HG03095 (cell line): ENCODE measurements around the gene GNAZ.

Experiments
- ATAC-seq: cut with Tn5 transposase; IDR thresholded peaks from one replicate; pipeline ENCODE4 v1.9.1; 2021; ENCODE audit warnings: moderate library complexity; ENCODE audit not compliant: unreplicated experiment

The GNAZ gene

DNA sequence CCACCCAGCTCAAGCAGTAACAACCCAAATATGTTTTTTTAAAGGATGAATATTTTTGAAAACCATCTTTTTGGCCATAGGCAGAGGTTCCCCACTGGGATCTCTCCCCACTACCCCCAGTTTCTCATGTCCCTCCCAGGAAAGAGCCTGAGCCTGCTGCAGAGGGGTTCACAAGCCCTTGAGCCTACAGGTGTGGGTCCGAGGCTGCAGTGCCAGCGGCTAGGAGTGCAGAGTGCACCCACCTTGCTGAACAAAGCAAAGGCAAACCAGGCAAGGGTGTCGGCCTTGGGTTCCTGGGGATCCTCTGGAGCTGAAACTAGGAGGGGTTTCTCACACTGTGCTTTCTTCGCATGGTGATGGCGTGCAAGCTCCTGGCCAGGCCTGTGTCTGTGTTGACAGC, 35.0 kb downstream of the GNAZ start:
- no peak for ATAC-seq

DNA sequence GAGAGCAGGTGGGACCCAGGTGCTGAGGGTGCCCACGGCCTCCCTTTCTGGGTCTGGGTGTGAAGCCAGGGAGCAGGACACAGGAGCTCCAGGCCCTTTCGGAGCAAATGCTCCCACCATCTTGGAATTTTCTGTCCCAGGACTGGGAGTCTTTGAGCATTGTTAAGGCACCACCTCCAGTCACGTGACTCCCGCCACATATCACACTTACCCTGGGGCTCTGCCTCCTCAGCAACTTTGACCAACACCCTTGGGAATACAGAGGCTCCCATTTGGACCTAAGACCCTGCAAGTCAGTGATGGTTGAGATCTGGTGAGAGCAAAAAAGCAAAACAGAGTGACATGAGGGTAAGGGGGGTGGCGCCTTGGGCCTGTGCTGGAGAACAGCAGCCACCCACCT, 35.6 kb downstream of the GNAZ start:
- no peak for ATAC-seq

- no peak for ATAC-seq
Observed at GRCh38 chr22:23106344-23106743, 36.0 kb downstream of the GNAZ start.

DNA sequence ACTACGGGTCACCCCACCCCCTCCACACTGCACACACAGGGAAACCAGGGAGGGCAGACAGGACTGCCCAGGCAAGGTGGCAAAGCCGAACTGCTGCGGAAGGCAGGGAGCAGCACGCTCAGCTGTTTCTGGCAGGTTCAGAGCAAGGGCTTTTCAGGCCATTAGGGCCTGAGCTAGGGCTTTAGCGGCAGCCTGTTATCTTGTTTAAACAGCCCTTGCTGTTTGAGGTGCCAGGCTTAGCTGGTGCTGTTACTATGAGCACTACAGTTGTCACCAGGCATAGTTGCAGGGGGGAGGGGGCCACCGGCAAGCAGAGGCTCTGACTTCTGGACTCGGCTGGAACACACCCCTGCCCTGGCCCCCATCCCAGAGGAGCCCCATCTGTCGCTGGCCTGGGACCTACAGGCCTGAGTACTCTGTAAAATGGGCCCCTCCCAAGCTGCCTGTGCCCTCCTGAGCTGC, 36.6 kb downstream of the GNAZ start:
- ATAC-seq = no peak

- ATAC-seq = no peak
Observed at GRCh38 chr22:23107487-23108248, 37.3 kb downstream of the GNAZ start.

GRCh38 chr22:23108249-23109078, 38.1 kb downstream of the GNAZ start:
- no peak for ATAC-seq

DNA sequence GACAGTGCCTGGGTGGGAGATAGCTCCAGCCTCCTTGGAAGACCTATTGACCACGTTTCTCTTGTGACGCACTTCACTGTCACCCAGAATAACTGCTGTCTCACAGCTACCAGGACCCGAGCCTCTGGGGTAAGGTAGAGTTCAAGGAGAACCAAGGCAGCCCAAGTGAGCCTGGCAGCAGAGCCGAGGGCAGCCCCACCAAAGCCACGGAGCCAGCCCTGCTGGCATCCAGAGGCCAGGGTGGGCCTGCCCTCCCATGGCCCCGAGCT, 38.7 kb downstream of the GNAZ start:
- ATAC-seq = no peak

- ATAC-seq = no peak
Observed at GRCh38 chr22:23109441-23109978, 39.2 kb downstream of the GNAZ start.

- no peak for ATAC-seq
Observed at GRCh38 chr22:23110190-23110921, 40.0 kb downstream of the GNAZ start.

GRCh38 chr22:23110922-23111527, 40.7 kb downstream of the GNAZ start:
- ATAC-seq = no peak

DNA sequence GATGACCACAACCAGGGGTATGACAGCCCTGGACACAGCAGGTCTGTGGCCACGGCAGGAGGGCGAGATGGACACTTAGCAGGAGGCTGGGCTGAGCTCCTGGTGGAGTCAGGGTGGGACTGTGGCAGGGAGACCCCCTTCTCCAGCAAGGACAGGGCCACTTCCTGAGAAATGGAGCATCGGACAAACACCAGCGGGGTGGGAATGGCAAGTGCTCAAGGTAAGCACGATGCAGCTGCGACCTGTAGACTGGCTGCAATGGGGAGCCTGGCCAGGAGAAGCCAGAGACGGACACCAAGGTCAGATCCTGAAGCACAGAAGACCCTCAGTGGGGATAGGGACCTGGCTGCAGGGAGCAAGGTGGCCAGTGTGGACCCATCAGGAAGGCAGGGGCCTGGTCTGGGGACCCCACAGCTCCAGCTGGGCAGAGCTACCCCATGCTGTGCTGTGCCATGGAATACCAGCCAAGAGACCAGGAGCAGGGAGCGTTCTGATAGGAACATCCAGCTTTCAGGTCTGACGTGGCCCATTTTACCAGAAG, 42.2 kb downstream of the GNAZ start:
- no peak for ATAC-seq

DNA sequence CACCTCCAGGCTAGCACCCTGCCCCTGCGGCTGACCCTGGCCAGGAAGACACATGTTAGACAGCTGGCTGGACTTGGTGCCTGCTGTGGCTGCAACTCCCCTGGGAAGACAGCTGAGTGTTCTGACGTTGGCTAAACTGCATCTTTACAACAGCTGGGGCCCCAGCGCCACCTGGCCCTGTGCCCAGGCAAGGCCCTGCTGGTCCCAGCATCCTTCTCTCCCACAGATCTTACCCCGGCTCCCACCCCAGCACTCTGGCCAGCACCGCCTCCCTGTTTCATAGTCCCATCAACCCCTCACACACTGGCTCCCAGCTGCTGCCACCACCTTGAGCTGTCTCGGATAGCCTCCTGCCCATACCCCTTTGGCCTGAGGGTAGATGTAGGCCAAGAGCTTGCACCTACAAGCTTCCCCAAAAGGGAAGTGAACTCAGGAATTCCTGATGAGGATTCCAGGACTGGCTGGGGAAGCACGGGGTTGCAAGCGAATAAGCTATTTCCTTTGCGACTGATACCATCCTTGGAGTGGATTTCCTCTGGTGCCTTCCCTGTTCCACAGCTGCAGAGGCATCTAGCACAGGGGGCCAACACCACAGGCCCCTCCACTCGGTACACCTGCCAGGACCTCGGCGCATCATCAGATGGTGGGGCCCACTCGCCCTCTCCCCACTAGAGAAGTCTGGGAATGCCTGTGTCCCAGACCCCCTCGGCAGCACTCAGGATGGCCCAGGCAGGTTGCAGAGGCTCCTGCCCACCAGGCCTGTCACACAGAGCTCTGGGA, 42.9 kb downstream of the GNAZ start:
- ATAC-seq = no peak

GRCh38 chr22:23113847-23114720, 43.8 kb downstream of the GNAZ start:
- ATAC-seq = no peak

GRCh38 chr22:23114721-23115020, 44.4 kb downstream of the GNAZ start:
- ATAC-seq = no peak

GRCh38 chr22:23115369-23115768, 45.0 kb downstream of the GNAZ start:
- no peak for ATAC-seq

- ATAC-seq = no peak
Observed at GRCh38 chr22:23115825-23116494, 45.6 kb downstream of the GNAZ start.

GRCh38 chr22:23116506-23117263, 46.4 kb downstream of the GNAZ start:
- no peak for ATAC-seq

DNA sequence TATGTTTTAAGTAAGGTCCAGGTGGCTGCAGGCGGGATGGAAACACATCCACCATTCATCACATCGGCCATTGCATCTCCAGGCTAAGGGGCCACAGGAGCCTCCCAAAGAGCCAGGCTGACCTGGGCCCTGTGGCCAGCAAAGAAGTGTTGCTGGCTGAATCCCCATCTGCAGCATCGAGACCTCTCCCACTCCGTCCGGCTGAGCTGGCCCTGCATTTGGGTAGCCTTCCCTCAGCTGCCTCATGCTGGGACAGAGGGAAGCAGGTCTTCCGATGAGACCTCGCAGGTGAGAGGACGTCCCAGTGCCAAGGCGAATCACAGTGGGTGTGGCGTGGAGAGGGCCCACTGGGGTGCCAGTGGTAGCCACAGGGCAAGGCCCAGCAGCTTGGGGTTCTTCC, 47.0 kb downstream of the GNAZ start:
- no peak for ATAC-seq
